ENCODE data around the gene PPP2R5B. TPM values are rescaled to one million over a fixed set of nuclear protein-coding genes. Genes with fewer than 3 reads are reported as not detected.

The PPP2R5B gene
- total RNA-seq, 2 experiments from 2014 or later = 13.2 to 13.5 TPM

DNA sequence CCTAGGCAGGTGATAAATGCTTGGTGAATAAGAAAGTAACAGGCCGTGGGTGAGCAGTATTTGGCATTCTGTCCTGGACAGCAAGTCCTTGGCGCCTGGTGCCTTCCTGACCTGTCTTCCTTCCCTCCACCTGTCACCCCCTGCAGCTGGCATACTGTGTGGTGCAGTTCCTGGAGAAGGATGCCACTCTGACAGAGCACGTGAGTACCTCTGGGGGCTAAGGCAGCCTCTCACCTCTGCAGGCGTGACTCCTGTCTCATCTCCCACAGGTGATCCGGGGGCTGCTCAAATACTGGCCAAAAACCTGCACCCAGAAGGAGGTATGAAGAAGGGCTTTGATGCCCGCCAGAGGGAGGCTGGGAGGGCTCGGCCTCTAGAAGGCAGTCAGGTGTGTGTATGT is 6.8 kb downstream of the PPP2R5B start:
- CTCF ChIA-PET = interaction anchor here (0.6 kb wide), 1 partner anchor 82 kb away, joined by 3 read pairs; no protein-coding TSS in a partner anchor
- POLR2A ChIA-PET = no interaction called here
- H3K36me3 Mint-ChIP-seq (ENCODE audit: low read depth) = peaks cover 12% of the 10 kb centered on the region

DNA sequence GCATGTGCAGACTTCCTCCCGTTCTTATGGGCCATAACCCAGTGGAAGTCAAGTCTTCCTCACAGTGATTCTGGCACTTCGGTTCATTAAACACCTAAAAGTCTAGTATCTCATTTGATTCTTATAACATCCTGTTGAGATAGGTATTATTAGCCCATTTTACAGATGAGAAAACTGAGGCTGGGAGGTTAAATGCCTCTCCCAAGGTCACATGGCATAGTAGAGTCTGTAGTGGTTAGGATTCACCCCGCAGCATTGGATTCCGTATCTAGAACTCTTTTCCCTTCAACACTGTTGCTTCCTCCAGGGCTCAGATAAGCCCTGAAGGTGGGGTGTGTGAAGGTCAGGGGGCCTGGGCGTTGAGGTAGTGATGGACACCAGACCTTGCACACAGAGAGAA is 7.8 kb downstream of the PPP2R5B start:
- Mint-ChIP-seq H3K4me1 (peaks cover 3% of the 10 kb centered on the region), H3K36me3 (ENCODE audit: low read depth) (peaks cover 12% of the 10 kb centered on the region), H3K9me3 (ENCODE audit: low read depth) (no peaks in the 10 kb centered on the region), H3K4me3 (no peak overlapping the region), H3K27ac (no peak overlapping the region), H3K27me3 (no peaks in the 10 kb centered on the region)
- DNase-seq (no peak), ATAC-seq (no peak)
- POLR2A ChIA-PET = no interaction called here
- CTCF ChIA-PET = interaction anchor here (0.7 kb wide), 2 partner anchors 79 to 85 kb away, joined by 3 to 4 read pairs; no protein-coding TSS in a partner anchor
- intact Hi-C loops (cut with DNase I, micrococcal nuclease) = no loop called here

More for the DNA sequence above, 6.8 kb downstream of the PPP2R5B start:
- no peaks in the 10 kb centered on the region for H3K9me3 Mint-ChIP-seq (ENCODE audit: low read depth)
- H3K27me3 Mint-ChIP-seq = no peaks in the 10 kb centered on the region
- H3K4me3 Mint-ChIP-seq = no peak overlapping the region
- ATAC-seq = no peak
- H3K4me1 Mint-ChIP-seq = no peaks in the 10 kb centered on the region
- no peak overlapping the region for H3K27ac Mint-ChIP-seq
- DNase-seq = no peak
- intact Hi-C loops (cut with DNase I, micrococcal nuclease) = no loop called here

DNA sequence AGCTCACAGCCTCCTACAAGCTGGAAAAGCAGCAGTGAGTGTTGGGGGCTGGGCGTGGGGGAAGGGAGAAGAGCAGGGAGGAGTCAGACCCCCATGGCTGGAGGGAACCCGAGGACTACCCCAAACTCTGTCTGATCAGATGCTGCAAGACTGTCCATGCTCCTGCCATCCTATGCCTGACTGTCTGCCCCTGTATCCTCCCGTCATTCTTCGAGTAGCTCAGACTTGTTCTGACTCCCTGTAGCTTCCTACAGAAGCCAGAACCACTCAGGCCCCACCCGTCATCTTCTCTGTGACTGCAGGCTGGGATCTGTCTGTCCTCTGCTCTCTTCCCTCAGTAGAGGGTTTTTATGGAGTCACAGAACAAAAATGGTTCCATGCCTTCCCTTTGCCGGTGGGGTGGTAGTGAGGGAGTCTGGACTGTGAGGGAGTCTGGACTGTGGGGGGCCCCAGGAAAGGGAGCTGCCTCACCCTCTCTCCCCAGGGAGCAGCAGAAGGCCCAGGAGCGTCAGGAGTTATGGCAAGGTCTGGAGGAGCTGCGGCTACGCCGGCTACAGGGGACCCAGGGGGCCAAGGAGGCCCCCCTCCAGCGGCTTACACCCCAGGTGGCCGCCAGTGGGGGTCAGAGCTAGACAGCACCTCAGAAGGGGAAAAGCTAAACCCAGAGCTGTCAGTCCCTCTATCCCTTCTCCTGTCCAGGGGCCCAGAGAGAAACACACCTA is 8.9 kb downstream of the PPP2R5B start:
- Mint-ChIP-seq H3K36me3 (ENCODE audit: low read depth) (peaks cover 12% of the 10 kb centered on the region), H3K4me1 (peaks cover 3% of the 10 kb centered on the region), H3K27me3 (no peaks in the 10 kb centered on the region), H3K27ac (no peak overlapping the region), H3K9me3 (ENCODE audit: low read depth) (no peaks in the 10 kb centered on the region), H3K4me3 (no peak overlapping the region)
- CTCF ChIA-PET = no interaction called here
- no peak for ATAC-seq
- DNase-seq = no peak
- intact Hi-C loops (cut with DNase I, micrococcal nuclease) = no loop called here
- POLR2A ChIA-PET = no interaction called here

DNA sequence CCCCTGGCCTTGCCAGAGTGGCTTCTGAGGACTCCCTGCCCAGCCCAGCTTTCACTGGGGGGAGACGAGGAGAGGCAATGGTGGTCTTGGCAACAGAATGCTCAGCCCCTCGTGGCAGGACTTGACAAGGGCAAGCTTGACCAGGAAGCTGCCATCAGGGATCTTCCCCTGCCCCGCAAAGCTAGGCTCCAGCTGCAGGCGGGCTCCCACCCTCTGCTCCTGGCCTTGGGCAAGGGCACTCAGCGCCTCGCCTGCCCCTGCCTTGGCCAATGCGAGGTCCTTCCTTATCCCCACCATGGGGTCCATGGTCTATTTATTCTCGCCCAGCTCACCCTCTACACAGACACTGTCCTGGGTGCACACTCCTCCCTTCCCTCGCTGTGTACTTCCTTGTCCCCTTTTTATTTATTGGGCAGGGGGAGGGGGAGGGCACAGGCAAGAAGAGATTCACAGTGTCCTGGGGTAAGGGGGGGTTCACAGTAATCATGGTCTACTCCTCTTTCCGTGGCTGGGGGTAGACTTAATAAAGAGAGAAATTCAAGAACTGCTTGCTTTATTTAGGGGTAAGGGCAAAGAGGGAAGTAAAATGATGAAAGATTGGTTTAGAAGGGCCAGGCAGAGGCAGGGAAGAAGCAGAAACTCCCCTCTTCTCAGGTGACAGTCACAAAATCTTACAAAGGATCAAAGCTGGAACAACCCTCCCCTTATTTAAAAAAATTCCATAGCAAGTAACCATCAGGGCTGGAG is 9.6 kb downstream of the PPP2R5B start:
- DNase-seq (no peak), ATAC-seq (no peak)
- intact Hi-C loops (cut with DNase I, micrococcal nuclease) = no loop called here
- POLR2A ChIA-PET = no interaction called here
- Mint-ChIP-seq H3K9me3 (ENCODE audit: low read depth) (no peaks in the 10 kb centered on the region), H3K36me3 (ENCODE audit: low read depth) (peaks cover 12% of the 10 kb centered on the region), H3K27ac (peak overlapping the region; percentile 5), H3K4me1 (peaks cover 3% of the 10 kb centered on the region), H3K4me3 (no peak overlapping the region), H3K27me3 (no peaks in the 10 kb centered on the region)
- CTCF ChIA-PET = interaction anchor here (0.6 kb wide), 1 partner anchor 10 kb away, joined by 3 read pairs; no protein-coding TSS in a partner anchor

DNA sequence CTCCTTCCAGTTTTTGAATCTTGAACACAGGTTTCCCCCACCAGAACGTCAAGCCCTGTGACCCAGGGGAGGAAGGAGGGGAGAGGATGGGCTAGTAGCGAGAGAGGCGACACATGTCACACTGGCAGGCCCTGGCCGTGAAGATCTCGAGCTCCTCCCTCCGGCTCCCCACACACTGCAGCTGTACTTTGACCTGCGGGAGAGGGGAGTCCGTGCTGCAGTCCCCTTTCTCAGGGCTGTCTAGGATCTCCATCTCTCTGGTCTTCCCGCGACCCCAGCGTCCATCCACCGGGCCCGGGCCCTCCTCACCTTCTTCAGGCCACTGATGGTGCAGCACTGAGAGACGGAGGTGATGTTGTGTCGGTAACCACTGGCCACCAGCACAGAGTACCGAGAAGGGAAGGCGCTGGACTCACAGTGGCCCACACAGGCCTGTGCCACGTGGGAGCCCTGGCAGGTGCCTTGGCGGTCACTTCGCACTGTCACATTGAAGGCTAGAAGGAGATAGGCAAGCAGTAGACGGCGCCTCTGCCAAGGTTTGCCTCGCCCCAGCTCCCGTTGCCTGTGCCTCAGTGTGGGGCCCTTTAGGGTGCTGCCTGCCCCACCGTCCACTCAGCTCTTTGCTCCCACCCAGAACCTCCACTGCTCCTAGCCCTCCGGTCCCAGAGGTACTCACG is 10.3 kb downstream of the PPP2R5B start:
- no peak for ATAC-seq
- Mint-ChIP-seq H3K27ac (no peak overlapping the region), H3K4me1 (peaks cover 3% of the 10 kb centered on the region), H3K27me3 (no peaks in the 10 kb centered on the region), H3K9me3 (ENCODE audit: low read depth) (no peaks in the 10 kb centered on the region), H3K4me3 (no peak overlapping the region), H3K36me3 (ENCODE audit: low read depth) (peaks cover 11% of the 10 kb centered on the region)
- intact Hi-C loops (cut with DNase I, micrococcal nuclease) = no loop called here
- ChIA-PET POLR2A (no interaction called here), CTCF (interaction anchor here (0.6 kb wide), 1 partner anchor 10 kb away, joined by 3 read pairs; no protein-coding TSS in a partner anchor)
- DNase-seq = no peak

DNA sequence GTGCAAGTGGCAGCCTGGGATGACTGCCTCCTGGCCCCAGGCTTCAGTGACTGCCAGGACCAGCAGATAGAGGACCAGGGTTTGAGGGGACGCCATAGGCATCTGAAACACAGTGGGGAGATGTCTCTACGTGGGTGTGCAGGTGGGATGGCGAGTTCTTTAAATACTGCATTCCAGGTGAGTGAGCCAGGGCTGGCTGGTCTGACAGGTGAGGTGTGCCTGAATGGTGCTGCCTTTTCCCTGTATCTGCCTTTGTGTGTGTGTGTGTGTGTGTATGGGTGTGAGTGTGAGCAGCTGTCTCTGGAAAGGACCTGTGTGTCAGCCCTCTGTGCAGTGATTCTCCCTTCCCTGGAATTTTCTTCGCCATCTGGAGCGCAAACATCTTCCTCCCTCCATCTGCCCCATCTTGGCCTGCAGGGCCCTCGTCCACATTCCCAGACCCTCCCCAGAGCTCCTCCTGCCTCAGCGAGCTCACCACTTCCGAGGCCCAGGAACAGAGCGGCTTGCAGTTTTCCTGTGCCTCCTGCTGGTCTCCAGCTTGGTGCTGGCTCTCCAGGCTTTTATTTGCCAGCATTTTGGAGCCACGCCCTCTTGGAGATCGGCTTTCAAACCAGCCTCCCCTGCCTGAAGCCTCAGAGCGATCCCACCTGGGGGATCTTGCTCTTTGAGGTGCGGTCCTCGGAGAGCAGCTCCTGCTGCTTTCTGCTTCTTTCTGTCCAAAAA is 11.0 kb downstream of the PPP2R5B start, which contains the start of gene GPHA2:
Gene GPHA2 (minus strand): TSS at position 535 of the 723 bp plus-strand sequence. CDS start 433 bp downstream, at position 102.
- intact Hi-C loops (cut with DNase I, micrococcal nuclease) = no loop called here
- no peak for DNase-seq
- Mint-ChIP-seq H3K27me3 (no peaks in the 10 kb centered on the region), H3K27ac (no peak within 1 kb of the TSS), H3K9me3 (ENCODE audit: low read depth) (no peaks in the 10 kb centered on the region), H3K4me1 (peaks cover 3% of the 10 kb centered on the region), H3K4me3 (no peak within 1 kb of the TSS), H3K36me3 (ENCODE audit: low read depth) (peaks cover 6% of the 10 kb centered on the region)
- no peak for ATAC-seq
- POLR2A ChIA-PET = no interaction called here
- CTCF ChIA-PET = interaction anchor here (1.1 to 1.5 kb wide), 2 partner anchors 88 to 91 kb away, joined by 4 to 6 read pairs; partner anchors contain the start of gene CDC42BPG

DNA sequence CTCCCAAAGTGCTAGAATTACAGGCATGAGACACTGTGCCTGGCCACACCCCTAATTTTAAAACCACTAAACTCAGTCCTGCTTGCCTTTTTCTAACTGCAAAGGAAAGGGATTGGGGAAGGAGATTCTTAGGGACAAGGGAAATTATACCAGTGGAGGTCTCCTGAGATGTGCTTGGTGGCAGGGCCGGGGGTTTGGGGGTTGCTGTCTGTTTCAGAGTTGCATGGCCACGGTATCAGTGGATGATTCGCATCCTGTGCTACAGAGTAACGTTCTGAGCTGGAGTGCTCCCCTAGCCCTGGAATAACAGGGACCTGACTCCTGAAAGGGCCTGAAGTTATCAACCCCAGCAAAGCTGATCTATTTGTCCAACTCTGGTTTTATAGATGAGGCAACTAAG is 12.1 kb downstream of the PPP2R5B start:
- Mint-ChIP-seq H3K4me1 (peaks cover 3% of the 10 kb centered on the region), H3K36me3 (ENCODE audit: low read depth) (peaks cover 4% of the 10 kb centered on the region), H3K9me3 (ENCODE audit: low read depth) (no peaks in the 10 kb centered on the region), H3K27ac (no peak overlapping the region), H3K27me3 (no peaks in the 10 kb centered on the region), H3K4me3 (no peak overlapping the region)
- POLR2A ChIA-PET = interaction anchor here (0.6 kb wide), 1 partner anchor 86 kb away, joined by 3 read pairs; no protein-coding TSS in a partner anchor
- CTCF ChIA-PET = interaction anchor here (0.6 to 1.5 kb wide), 3 partner anchors 17 to 92 kb away, joined by 3 to 6 read pairs (median 4); partner anchors contain the start of gene CDC42BPG
- DNase-seq = no peak
- intact Hi-C loops (cut with DNase I, micrococcal nuclease) = no loop called here
- no peak for ATAC-seq

DNA sequence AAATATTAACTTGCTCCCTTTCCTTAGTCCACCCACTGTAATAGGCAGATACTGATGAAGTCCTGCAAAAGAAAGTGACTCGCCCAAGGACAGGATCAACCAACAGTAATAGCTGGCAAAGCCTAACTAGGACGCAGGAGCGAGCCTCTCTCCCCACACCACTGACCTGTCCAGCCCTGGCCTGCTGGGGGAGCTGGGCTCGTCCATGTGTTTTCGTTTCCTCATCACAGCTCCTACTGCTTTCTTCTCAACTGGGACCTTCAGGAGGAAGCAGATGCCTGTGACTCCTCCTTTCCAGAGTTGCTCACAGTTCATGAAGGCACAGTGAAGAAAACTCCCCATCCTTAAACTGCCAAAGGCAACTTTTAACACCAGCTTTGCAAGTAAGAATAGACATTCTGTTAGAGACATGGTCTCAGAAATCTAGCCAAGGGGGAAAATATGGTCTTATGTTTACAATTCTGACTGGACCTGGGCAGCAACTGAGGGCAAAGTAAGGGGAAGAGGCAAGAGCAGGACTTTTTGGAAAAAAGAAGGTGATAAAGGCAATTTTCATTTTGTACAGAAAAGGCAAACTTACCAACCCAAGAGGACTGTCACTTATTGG is 22.8 kb downstream of the PPP2R5B start:
- DNase-seq (no peak), ATAC-seq (no peak)
- Mint-ChIP-seq H3K27ac (no peak overlapping the region), H3K4me3 (no peak overlapping the region), H3K4me1 (no peaks in the 10 kb centered on the region), H3K9me3 (ENCODE audit: low read depth) (no peaks in the 10 kb centered on the region), H3K27me3 (peaks cover 3% of the 10 kb centered on the region), H3K36me3 (ENCODE audit: low read depth) (no peaks in the 10 kb centered on the region)
- CTCF ChIA-PET = no interaction called here
- intact Hi-C loops (cut with DNase I, micrococcal nuclease) = no loop called here
- POLR2A ChIA-PET = interaction anchor here (0.5 kb wide), 1 partner anchor 52 kb away, joined by 3 read pairs; no protein-coding TSS in a partner anchor

DNA sequence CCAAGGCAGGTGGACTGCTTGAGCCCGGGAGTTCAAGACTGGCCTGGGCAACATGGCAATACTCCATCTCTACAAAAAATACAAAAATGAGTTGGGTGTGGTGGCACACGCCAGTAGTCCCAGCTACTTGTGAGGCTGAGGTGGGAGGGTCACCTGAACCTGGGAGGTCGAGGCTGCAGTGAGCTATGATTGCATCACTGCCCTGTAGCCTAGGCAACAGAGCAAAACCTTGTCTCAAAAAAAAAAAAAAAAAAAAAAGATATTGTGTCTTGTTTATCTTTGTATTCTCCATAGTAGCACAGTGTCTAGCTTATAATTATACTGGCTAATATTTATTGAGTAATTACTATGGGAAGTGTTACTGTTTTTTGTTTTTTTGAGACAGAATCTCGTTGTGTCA is 27.0 kb downstream of the PPP2R5B start:
- no peak for ATAC-seq
- no peak overlapping the region for H3K4me3 Mint-ChIP-seq
- POLR2A ChIA-PET = no interaction called here
- H3K27me3 Mint-ChIP-seq = peaks cover 7% of the 10 kb centered on the region
- no peak overlapping the region for H3K27ac Mint-ChIP-seq
- CTCF ChIA-PET = interaction anchor here (0.6 to 0.7 kb wide), 3 partner anchors 20 to 521 kb away, joined by 3 to 4 read pairs (median 3); partner anchors contain the start of gene MAJIN
- intact Hi-C loops (cut with DNase I, micrococcal nuclease) = no loop called here
- no peaks in the 10 kb centered on the region for H3K9me3 Mint-ChIP-seq (ENCODE audit: low read depth)
- no peak for DNase-seq
- H3K4me1 Mint-ChIP-seq = no peaks in the 10 kb centered on the region
- no peaks in the 10 kb centered on the region for H3K36me3 Mint-ChIP-seq (ENCODE audit: low read depth)

DNA sequence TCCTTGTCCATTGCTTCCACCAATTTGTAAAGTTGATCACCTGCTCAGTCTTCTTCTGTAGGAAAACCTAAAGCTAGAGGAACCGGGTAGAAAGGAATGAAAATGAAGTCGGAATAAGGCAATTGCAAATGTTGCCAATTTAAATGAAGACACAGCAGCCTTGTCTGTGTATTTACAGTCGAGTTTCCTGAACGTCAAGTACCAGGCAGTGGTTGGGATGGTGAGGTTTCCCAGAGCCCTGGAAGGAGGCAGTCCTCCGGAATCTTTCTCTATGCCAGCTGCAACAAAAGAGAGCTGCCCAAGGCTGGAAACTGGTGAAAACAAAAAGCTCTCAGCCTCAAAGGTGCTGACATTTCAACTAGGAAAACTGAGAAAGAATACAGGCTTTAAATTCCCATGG is 29.7 kb downstream of the PPP2R5B start:
- DNase-seq (no peak), ATAC-seq (no peak)
- Mint-ChIP-seq H3K4me1 (no peaks in the 10 kb centered on the region), H3K9me3 (ENCODE audit: low read depth) (no peaks in the 10 kb centered on the region), H3K27me3 (peaks cover 7% of the 10 kb centered on the region), H3K27ac (no peak overlapping the region), H3K36me3 (ENCODE audit: low read depth) (no peaks in the 10 kb centered on the region), H3K4me3 (no peak overlapping the region)
- POLR2A ChIA-PET = no interaction called here
- intact Hi-C loops (cut with DNase I, micrococcal nuclease) = no loop called here
- CTCF ChIA-PET = interaction anchor here (0.6 to 1.1 kb wide), 2 partner anchors 14 to 130 kb away, joined by 4 to 5 read pairs; no protein-coding TSS in a partner anchor
